ENCODE measurements around the gene METTL26.
A peak's percentile ranks its signal among the peaks of the same experiment; 100 is the strongest.

METTL26 gene

GRCh38 chr16:674968-675883 lies 39.1 kb upstream of the METTL26 start, which contains the start of gene RHBDL1:
TSS of gene RHBDL1 (plus strand) at chr16:675671. CDS start at chr16:675791, 120 bp downstream.
- no peak for DNase-seq

- DNase-seq = no peak
Measured at GRCh38 chr16:674214-674881, 38.2 kb upstream of the METTL26 start.

GRCh38 chr16:673399-673991 lies 37.4 kb upstream of the METTL26 start:
- no peak for DNase-seq

GRCh38 chr16:672851-673250 lies 36.7 kb upstream of the METTL26 start:
- DNase-seq = no peak

GRCh38 chr16:672371-672770 lies 36.3 kb upstream of the METTL26 start:
- DNase-seq = no peak

GRCh38 chr16:671353-672131 lies 35.4 kb upstream of the METTL26 start:
- no peak for DNase-seq

- DNase-seq = no peak
Measured at GRCh38 chr16:670485-671352, 34.6 kb upstream of the METTL26 start.

- DNase-seq = no peak
Measured at GRCh38 chr16:669666-670065, 33.6 kb upstream of the METTL26 start.

GRCh38 chr16:668519-669171 lies 32.5 kb upstream of the METTL26 start:
- DNase-seq = no peak

GRCh38 chr16:667780-668518 lies 31.8 kb upstream of the METTL26 start, which contains the start of gene RHOT2:
TSS of gene RHOT2 (plus strand) at chr16:668132. CDS start at chr16:668200, 68 bp downstream.
- peak; percentile 83 for DNase-seq

- no peak for DNase-seq
Measured at GRCh38 chr16:667113-667779, 31.1 kb upstream of the METTL26 start.

GRCh38 chr16:666572-666971 lies 30.5 kb upstream of the METTL26 start:
- no peak for DNase-seq

GRCh38 chr16:662597-662996 lies 26.5 kb upstream of the METTL26 start:
- no peak for DNase-seq

GRCh38 chr16:662095-662494 lies 26.0 kb upstream of the METTL26 start:
- no peak for DNase-seq

- DNase-seq = no peak
Measured at GRCh38 chr16:661184-661821, 25.2 kb upstream of the METTL26 start.

GRCh38 chr16:660459-661183 lies 24.5 kb upstream of the METTL26 start:
- DNase-seq = peak; percentile 53

GRCh38 chr16:660132-660458 lies 24.0 kb upstream of the METTL26 start:
- no peak for DNase-seq

- no peak for DNase-seq
Measured at GRCh38 chr16:659618-660017, 23.5 kb upstream of the METTL26 start.

Data from effector CD4-positive, alpha-beta T cell (primary cell).